Measurements from ENCODE around the gene MB. TPM values are rescaled to one million over a fixed set of nuclear protein-coding genes. Genes with fewer than 3 reads are reported as not detected.

Gene MB
- total and polyA plus RNA-seq, 9 of the 15 experiments (the other 6 are each of a cell fraction or from before 2014, with no cell fraction given), result not detected

DNA sequence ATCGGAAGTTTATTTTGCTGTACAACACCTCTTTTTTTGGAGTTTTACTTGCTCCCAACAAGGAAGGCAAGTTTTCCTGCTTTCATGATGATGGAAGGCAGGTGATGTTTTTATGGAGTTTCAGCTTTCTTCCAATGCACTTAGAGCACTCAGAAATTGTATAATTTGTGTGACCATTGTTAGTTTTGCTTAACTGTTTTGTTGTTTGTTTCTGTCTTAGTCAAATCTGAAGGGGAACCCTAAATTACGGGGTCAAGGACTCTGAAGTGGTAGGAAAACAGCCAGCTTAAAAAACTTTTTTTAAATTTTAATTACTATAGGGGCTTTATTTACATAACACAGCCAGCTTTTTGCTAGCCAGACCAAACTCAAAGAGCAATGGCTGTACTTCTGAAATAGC lies 45.8 kb upstream of the MB start:
- no peak overlapping the region for H3K27ac ChIP-seq (ENCODE audit: extremely low read depth, low read depth, low read length)
- FAIRE-seq, result no peak
- BruUV-seq (replicated peaks), result no TSS peak
- ATAC-seq, result no peak
- 83% methylated on average over 1 of the region's 2 CpGs for WGBS (ENCODE audit: insufficient coverage, low coverage, missing lambda C conversion rate)
- H3K27me3 ChIP-seq (ENCODE audit: control insufficient read depth in 2 of 2, insufficient read depth in 2 of 2, low read length in 2 of 2), result no peaks in the 10 kb centered on the region
- no peaks in the 10 kb centered on the region for H3K36me3 ChIP-seq (ENCODE audit: control insufficient read depth, insufficient read depth, low read length)
- CTCF ChIA-PET (ENCODE audit: low intra/inter-chr PET ratio), result no interaction called here
- intact Hi-C loops (cut with micrococcal nuclease) (no loop called here), in situ Hi-C loops (cut with MboI) (no loop called here)
- no peak overlapping the region for H3K4me2 ChIP-seq (ENCODE audit: insufficient read depth, low read length)
- H3K9me3 ChIP-seq (replicated peaks; ENCODE audit: control insufficient read depth, insufficient read depth, low read depth, low read length), result no peaks in the 10 kb centered on the region
- no peak overlapping the region for H3K4me3 ChIP-seq
- POLR2A ChIA-PET, result no interaction called here
- no peak overlapping the region for H3K9ac ChIP-seq (ENCODE audit: insufficient read depth in 1 of 2, low read depth in 2 of 2, low read length in 2 of 2)
- no peak overlapping the region for H2AFZ ChIP-seq (ENCODE audit: low read depth, low read length)
- no peaks in the 10 kb centered on the region for H3K79me2 ChIP-seq (ENCODE audit: control insufficient read depth, insufficient read depth, low read length)
- peaks cover 0 to 4% of the 10 kb centered on the region in 2 experiments; a peak in 2 of 5 replicates for H3K4me1 ChIP-seq (replicated peaks in 1 of 2; ENCODE audit: control insufficient read depth in 2 of 2, insufficient read depth in 2 of 2, low read length in 2 of 2)
- TF ChIP-seq FOXA3 (CRISPR knock-in tag; conservative IDR thresholded peaks at IDR 0.05 in 1 of 2, IDR thresholded peaks at IDR 0.05 in 1 of 2) (no peak), ETS2 (tag; IDR thresholded peaks at IDR 0.05; ENCODE audit: borderline replicate concordance, poor library complexity, severe bottlenecking) (no peak), RBM14 (IDR thresholded peaks at IDR 0.05; ENCODE audit: borderline replicate concordance, insufficient read depth, low read depth, low read length) (no peak), KDM1A (IDR thresholded peaks at IDR 0.05) (no peak), NFE2L1 (tag; IDR thresholded peaks at IDR 0.05; ENCODE audit: borderline replicate concordance, low read depth) (no peak), ZNF121 (CRISPR knock-in tag; conservative IDR thresholded peaks at IDR 0.05) (no peak), RBM22 (IDR thresholded peaks at IDR 0.05; ENCODE audit: low read depth, low read length, poor library complexity, severe bottlenecking) (no peak), SRSF1 (IDR thresholded peaks at IDR 0.05; ENCODE audit: low read depth, low read length) (no peak), ZNF77 (CRISPR knock-in tag; IDR thresholded peaks at IDR 0.05) (no peak), MAFG (tag; conservative IDR thresholded peaks at IDR 0.05) (no peak), FOS (IDR thresholded peaks at IDR 0.05; ENCODE audit: extremely low read depth, insufficient read length) (no peak), MED1 (CRISPR knock-in tag; IDR thresholded peaks at IDR 0.05; ENCODE audit: borderline replicate concordance) (no peak), GATAD2B (IDR thresholded peaks at IDR 0.05; ENCODE audit: borderline replicate concordance) (no peak), ZNF717 (CRISPR knock-in tag; IDR thresholded peaks at IDR 0.05) (no peak), SAFB2 (IDR thresholded peaks at IDR 0.05; ENCODE audit: borderline replicate concordance, low read depth, low read length, severe bottlenecking) (no peak), LEF1 (IDR thresholded peaks at IDR 0.05) (no peak)
- TF ChIP-seq, protein P1, sequence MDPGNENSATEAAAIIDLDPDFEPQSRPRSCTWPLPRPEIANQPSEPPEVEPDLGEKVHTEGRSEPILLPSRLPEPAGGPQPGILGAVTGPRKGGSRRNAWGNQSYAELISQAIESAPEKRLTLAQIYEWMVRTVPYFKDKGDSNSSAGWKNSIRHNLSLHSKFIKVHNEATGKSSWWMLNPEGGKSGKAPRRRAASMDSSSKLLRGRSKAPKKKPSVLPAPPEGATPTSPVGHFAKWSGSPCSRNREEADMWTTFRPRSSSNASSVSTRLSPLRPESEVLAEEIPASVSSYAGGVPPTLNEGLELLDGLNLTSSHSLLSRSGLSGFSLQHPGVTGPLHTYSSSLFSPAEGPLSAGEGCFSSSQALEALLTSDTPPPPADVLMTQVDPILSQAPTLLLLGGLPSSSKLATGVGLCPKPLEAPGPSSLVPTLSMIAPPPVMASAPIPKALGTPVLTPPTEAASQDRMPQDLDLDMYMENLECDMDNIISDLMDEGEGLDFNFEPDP (CRISPR knock-in tag; IDR thresholded peaks at IDR 0.05), result no peak
- TF ChIP-seq, protein P2, sequence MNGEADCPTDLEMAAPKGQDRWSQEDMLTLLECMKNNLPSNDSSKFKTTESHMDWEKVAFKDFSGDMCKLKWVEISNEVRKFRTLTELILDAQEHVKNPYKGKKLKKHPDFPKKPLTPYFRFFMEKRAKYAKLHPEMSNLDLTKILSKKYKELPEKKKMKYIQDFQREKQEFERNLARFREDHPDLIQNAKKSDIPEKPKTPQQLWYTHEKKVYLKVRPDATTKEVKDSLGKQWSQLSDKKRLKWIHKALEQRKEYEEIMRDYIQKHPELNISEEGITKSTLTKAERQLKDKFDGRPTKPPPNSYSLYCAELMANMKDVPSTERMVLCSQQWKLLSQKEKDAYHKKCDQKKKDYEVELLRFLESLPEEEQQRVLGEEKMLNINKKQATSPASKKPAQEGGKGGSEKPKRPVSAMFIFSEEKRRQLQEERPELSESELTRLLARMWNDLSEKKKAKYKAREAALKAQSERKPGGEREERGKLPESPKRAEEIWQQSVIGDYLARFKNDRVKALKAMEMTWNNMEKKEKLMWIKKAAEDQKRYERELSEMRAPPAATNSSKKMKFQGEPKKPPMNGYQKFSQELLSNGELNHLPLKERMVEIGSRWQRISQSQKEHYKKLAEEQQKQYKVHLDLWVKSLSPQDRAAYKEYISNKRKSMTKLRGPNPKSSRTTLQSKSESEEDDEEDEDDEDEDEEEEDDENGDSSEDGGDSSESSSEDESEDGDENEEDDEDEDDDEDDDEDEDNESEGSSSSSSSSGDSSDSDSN (IDR thresholded peaks at IDR 0.05; ENCODE audit: borderline replicate concordance in 1 of 2, low read depth in 2 of 2, low read length in 2 of 2), result no peak
- no peak for DNase-seq (ENCODE audit: extremely low read depth in 1 of 4, low spot score in 3 of 4)
- no peaks in the 10 kb centered on the region for H3K9me1 ChIP-seq (ENCODE audit: control insufficient read depth, insufficient read depth, low read length)
- no peaks in the 10 kb centered on the region for H4K20me1 ChIP-seq (replicated peaks; ENCODE audit: control insufficient read depth, insufficient read depth, low read length)
